DOHH2 (cell line): ENCODE results near the gene RIMBP2.

ENCODE experiments used
- H3F3A ChIP-seq: fragments of 200-600 bp; sonication (generic), shearing (Covaris generic); 2 replicates; pipeline ENCODE4 v1.6.0; 2016; ENCODE audit warnings: antibody characterized with exemption, mild to moderate bottlenecking; ENCODE audit not compliant: control insufficient read depth, insufficient read depth
- H3K27ac ChIP-seq: fragments of 200-600 bp; sonication (generic); 2 replicates; pipeline ENCODE4 v1.5.1; 2014; ENCODE audit warnings: low read depth, mild to moderate bottlenecking, low read length, moderate library complexity
- H3K27me3 ChIP-seq: fragments of 200-600 bp; sonication (generic); 2 replicates; pipeline ENCODE4 v1.6.1; 2014; ENCODE audit warnings: mild to moderate bottlenecking, low read length, mixed read lengths; ENCODE audit not compliant: control insufficient read depth
- H3K36me3 ChIP-seq: fragments of 200-600 bp; sonication (generic); 2 replicates; pipeline ENCODE4 v1.6.1; 2014; ENCODE audit warnings: mild to moderate bottlenecking, low read length, moderate library complexity, mixed read lengths; ENCODE audit not compliant: control insufficient read depth
- H3K4me1 ChIP-seq: fragments of 200-600 bp; sonication (generic); 2 replicates; pipeline ENCODE4 v1.6.1; 2014; ENCODE audit warnings: mild to moderate bottlenecking, low read length, mixed read lengths; ENCODE audit not compliant: control insufficient read depth
- H3K4me2 ChIP-seq: fragments of 200-600 bp; sonication (generic); 2 replicates; pipeline ENCODE4 v1.6.0; 2014; ENCODE audit warnings: mild to moderate bottlenecking, low read length, moderate library complexity
- H3K4me3 ChIP-seq: fragments of 200-600 bp; sonication (generic); 2 replicates; pipeline ENCODE4 v1.5.1; 2014; ENCODE audit warnings: mild to moderate bottlenecking, low read length, mixed read lengths
- H3K79me2 ChIP-seq: fragments of 200-600 bp; sonication (generic); 2 replicates; pipeline ENCODE4 v1.6.1; 2014; ENCODE audit warnings: mild to moderate bottlenecking, low read length, mixed read lengths; ENCODE audit not compliant: control insufficient read depth
- H3K9me2 ChIP-seq: fragments of 200-600 bp; sonication (generic); replicated peaks from 2 replicates; pipeline ENCODE4 v1.6.1; 2014; ENCODE audit warnings: mild to moderate bottlenecking, low read length, mixed read lengths; ENCODE audit not compliant: control insufficient read depth
- H3K9me3 ChIP-seq: fragments of 200-600 bp; sonication (generic); 2 replicates; pipeline ENCODE4 v1.6.1; 2014; ENCODE audit warnings: antibody characterized with exemption, low read length, mixed read lengths; ENCODE audit not compliant: control insufficient read depth, insufficient read depth
- H4K20me1 ChIP-seq: fragments of 200-600 bp; sonication (generic); 2 replicates; pipeline ENCODE4 v1.6.0; 2014; ENCODE audit warnings: low read depth, mild to moderate bottlenecking, antibody characterized with exemption, low read length, moderate library complexity; ENCODE audit not compliant: control insufficient read depth, insufficient read depth
- EZH2phosphoT487 ChIP-seq: fragments of 200-600 bp; sonication (generic); IDR thresholded peaks from 2 replicates; pipeline ENCODE4 v1.6.1; 2017; ENCODE audit warnings: borderline replicate concordance, mild to moderate bottlenecking, antibody characterized with exemption, low read length, moderate library complexity, mixed read lengths
- TF ChIP-seq, protein P1 (sequence below): fragments of 200-600 bp; sonication (generic); IDR thresholded peaks from one replicate; pipeline ENCODE4 v1.5.1; 2014; ENCODE audit warnings: antibody characterized with exemption, mild to moderate bottlenecking, low read depth, low read length; ENCODE audit not compliant: poor library complexity, severe bottlenecking

Gene RIMBP2

DNA sequence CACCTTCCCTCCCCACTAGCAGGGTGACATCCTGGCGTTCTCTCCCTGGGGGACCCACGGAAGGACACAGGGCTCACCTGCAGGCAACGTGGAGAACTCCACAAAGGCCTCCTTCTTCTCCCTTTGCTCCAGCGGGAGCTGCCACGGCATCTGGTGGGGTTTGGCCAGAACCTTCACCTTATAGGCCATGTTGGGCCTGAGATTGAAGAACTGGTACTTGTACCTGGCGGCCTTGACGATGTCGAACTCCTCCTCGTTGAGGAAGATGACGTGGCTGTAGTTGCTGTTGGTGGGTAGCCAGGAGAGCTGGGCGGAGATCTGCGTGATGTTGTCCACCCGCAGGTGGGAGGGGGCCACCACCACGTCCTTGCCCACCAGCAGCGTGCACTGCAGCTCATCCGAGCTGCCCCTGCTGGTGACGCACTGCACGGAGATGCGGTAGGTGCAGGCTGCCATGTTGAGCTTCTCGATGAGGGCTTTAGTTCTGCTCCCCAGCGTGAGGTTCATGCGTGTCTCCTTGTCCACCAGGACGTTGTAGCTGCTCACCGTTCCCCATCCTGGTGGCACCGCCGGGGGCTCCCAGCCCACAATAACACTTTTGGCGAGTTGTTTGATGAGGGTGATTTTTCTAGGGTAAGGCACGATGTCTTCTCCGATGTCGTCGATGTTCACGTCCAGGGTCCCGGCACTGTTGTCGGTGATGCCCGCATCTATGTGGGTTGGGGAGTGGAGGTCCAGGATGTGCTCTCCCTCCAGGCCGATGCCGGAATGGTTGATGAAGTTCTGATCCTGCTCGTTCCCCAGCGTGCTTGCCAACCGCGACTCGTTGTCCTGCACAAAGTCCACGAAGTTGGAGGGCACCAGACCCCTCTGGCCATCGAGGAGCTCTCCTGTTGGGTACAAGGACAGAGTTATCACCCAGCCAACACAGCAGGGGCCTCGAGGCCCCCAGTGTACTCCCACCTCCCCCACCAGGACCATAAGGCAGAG lies 274.0 kb downstream of the RIMBP2 start:
- H4K20me1 ChIP-seq = no peaks in the 10 kb centered on the region
- H3K36me3 ChIP-seq = no peaks in the 10 kb centered on the region
- H3K4me3 ChIP-seq = no peak overlapping the region
- H3K4me1 ChIP-seq = no peaks in the 10 kb centered on the region
- no peaks in the 10 kb centered on the region for H3F3A ChIP-seq
- H3K79me2 ChIP-seq = no peaks in the 10 kb centered on the region
- H3K9me3 ChIP-seq = no peaks in the 10 kb centered on the region; the same call in 1 of the 2 replicates
- TF ChIP-seq EZH2phosphoT487 = no peak
- TF ChIP-seq, protein P1, sequence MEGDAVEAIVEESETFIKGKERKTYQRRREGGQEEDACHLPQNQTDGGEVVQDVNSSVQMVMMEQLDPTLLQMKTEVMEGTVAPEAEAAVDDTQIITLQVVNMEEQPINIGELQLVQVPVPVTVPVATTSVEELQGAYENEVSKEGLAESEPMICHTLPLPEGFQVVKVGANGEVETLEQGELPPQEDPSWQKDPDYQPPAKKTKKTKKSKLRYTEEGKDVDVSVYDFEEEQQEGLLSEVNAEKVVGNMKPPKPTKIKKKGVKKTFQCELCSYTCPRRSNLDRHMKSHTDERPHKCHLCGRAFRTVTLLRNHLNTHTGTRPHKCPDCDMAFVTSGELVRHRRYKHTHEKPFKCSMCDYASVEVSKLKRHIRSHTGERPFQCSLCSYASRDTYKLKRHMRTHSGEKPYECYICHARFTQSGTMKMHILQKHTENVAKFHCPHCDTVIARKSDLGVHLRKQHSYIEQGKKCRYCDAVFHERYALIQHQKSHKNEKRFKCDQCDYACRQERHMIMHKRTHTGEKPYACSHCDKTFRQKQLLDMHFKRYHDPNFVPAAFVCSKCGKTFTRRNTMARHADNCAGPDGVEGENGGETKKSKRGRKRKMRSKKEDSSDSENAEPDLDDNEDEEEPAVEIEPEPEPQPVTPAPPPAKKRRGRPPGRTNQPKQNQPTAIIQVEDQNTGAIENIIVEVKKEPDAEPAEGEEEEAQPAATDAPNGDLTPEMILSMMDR = no peak
- no peaks in the 10 kb centered on the region for H3K9me2 ChIP-seq
- no peaks in the 10 kb centered on the region for H3K27me3 ChIP-seq
- no peak overlapping the region for H3K4me2 ChIP-seq
- no peak overlapping the region for H3K27ac ChIP-seq

DNA sequence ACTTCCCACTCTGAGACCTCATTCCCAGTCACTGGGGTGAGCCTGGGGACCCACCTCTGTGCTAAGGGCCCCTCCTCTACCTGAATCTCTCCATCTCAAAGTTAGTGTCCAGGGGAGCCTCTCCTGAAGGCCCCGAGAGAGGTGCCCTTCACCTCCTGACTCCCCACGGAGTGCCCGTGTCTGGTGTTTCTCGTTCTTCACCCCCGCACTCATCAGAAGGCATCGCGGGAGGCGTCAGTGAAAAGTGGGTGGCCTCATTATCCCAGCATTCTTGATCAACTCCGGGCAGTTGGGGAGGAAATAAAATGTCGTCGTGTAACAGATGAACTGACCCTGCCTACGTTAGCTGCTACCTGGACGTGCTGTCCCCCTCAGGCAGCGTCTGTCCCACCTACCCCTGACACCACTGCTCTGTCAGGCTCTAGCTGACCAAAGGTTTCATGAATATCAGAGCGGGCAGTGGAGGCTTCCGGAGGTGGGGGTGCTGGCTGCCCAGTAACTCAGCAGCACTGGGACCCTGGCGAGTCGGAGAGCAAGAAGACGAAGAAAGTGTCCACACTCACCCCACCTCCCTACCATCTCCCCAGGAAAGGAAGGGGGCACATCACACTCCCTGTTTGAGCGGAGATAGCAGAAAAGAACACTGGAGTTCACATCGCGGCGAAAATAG lies 275.6 kb downstream of the RIMBP2 start:
- H3K9me3 ChIP-seq = no peaks in the 10 kb centered on the region; the same call in 1 of the 2 replicates
- H3K4me1 ChIP-seq = no peaks in the 10 kb centered on the region
- no peaks in the 10 kb centered on the region for H3F3A ChIP-seq
- no peak overlapping the region for H3K4me3 ChIP-seq
- H3K36me3 ChIP-seq = no peaks in the 10 kb centered on the region
- H3K27ac ChIP-seq = no peak overlapping the region
- TF ChIP-seq, protein P1 = no peak
- no peak for TF ChIP-seq EZH2phosphoT487
- H4K20me1 ChIP-seq = no peaks in the 10 kb centered on the region
- H3K9me2 ChIP-seq = no peaks in the 10 kb centered on the region
- no peaks in the 10 kb centered on the region for H3K27me3 ChIP-seq
- H3K79me2 ChIP-seq = no peaks in the 10 kb centered on the region
- H3K4me2 ChIP-seq = no peak overlapping the region

- H3K27me3 ChIP-seq = no peaks in the 10 kb centered on the region
Measured at GRCh38 chr12:130439250-130439649, 276.8 kb downstream of the RIMBP2 start.

More at GRCh38 chr12:130439250-130439649, 276.8 kb downstream of the RIMBP2 start:
- no peak overlapping the region for H3K27ac ChIP-seq
- H3K4me2 ChIP-seq = no peak overlapping the region
- H3K4me1 ChIP-seq = no peaks in the 10 kb centered on the region
- H3K4me3 ChIP-seq = no peak overlapping the region
- H4K20me1 ChIP-seq = no peaks in the 10 kb centered on the region
- TF ChIP-seq EZH2phosphoT487 = no peak
- TF ChIP-seq, protein P1 = no peak
- H3F3A ChIP-seq = no peaks in the 10 kb centered on the region
- H3K79me2 ChIP-seq = no peaks in the 10 kb centered on the region
- no peaks in the 10 kb centered on the region for H3K36me3 ChIP-seq
- no peaks in the 10 kb centered on the region; the same call in 1 of the 2 replicates for H3K9me3 ChIP-seq
- H3K9me2 ChIP-seq = no peaks in the 10 kb centered on the region
